Testis (tissue), 2 donors: Measurements from ENCODE around the gene PTPN11.

Experiments used
- CTCF ChIP-seq, 3 experiments: fragments of 450-650 bp in 2 of 3; fragments of 200-600 bp in 1 of 3; sonication (generic) in 1 of 3; IDR thresholded peaks; one replicate each; pipeline ENCODE4 v1.5.1; 2016 to 2019; ENCODE audit warnings: antibody characterized with exemption in 3 of 3, mild to moderate bottlenecking in 2 of 3, moderate library complexity in 1 of 3
- POLR2A ChIP-seq: fragments of 450-650 bp; IDR thresholded peaks from one replicate; pipeline ENCODE4 v1.6.1; 2017; ENCODE audit warnings: antibody characterized with exemption, mild to moderate bottlenecking, moderate library complexity

DNA sequence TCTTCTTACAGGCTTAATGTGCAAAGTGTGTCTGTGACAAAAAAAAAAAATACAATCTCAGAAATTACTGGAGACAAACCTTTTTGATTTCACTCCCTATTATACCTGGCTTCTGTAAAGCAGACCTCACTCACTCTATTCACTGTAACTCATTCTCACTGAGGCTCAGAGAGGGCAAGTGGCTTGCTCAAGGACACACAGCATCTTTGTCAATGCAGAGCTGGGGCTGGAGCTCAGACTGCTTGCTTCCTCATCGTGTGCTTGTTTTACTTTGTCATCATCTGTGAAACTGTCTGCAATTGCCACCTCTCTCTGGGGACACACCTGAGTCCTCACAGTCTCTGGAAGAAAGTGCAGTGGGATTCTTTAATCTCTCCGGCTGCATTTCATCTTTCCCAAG, 120.0 kb downstream of the PTPN11 start:
- no peak for TF ChIP-seq CTCF (IDR thresholded peaks at IDR 0.05)
- no peak for TF ChIP-seq POLR2A
